SJCRH30 (cell line): ENCODE results near the gene SLC2A6. TPM values are rescaled to one million over a fixed set of nuclear protein-coding genes. Genes with fewer than 3 reads are reported as not detected.

Source experiments
- DNase-seq, 2 experiments: peaks; one replicate each; pipeline ENCODE4 v3.0.0-alpha.2; 2015 to 2020
- H3K27ac ChIP-seq: fragments of 250-450 bp; sonication (Bioruptor Pico); 2 replicates; pipeline ENCODE4 v1.5.1; 2020; ENCODE audit warnings: mild to moderate bottlenecking, moderate library complexity
- H3K27me3 ChIP-seq: fragments of 250-450 bp; sonication (Bioruptor Pico); 2 replicates; pipeline ENCODE4 v1.5.1; 2020; ENCODE audit warnings: mild to moderate bottlenecking, moderate library complexity
- H3K36me3 ChIP-seq: fragments of 250-450 bp; sonication (Bioruptor Pico); 2 replicates; pipeline ENCODE4 v1.5.1; 2020; ENCODE audit warnings: mild to moderate bottlenecking, moderate library complexity
- H3K4me1 ChIP-seq: fragments of 250-450 bp; sonication (Bioruptor Pico); 2 replicates; pipeline ENCODE4 v1.5.1; 2020; ENCODE audit warnings: mild to moderate bottlenecking, moderate library complexity
- H3K4me3 ChIP-seq: fragments of 250-450 bp; sonication (Bioruptor Pico); 2 replicates; pipeline ENCODE4 v1.5.1; 2020; ENCODE audit warnings: mild to moderate bottlenecking, moderate library complexity
- H3K9me3 ChIP-seq: fragments of 250-450 bp; sonication (Bioruptor Pico); replicated peaks from 2 replicates; pipeline ENCODE4 v1.5.1; 2020; ENCODE audit warnings: mild to moderate bottlenecking, moderate library complexity
- total RNA-seq: library from RNA; depleted of rRNA; stranded (reverse); fragments of >200 nt; shearing (Covaris generic); gene quantifications from 2 replicates; pipeline ENCODE4 v1.2.3, GENCODE V29; 2014

The SLC2A6 gene
- total RNA-seq, 1 experiment from 2014 or later = 23.4 TPM

GRCh38 chr9:133509179-133510083 lies 30.5 kb upstream of the SLC2A6 start:
- Histone ChIP-seq H3K27me3 (no peaks in the 10 kb centered on the region; the same call in 1 of the 2 replicates), H3K9me3 (no peaks in the 10 kb centered on the region), H3K36me3 (no peaks in the 10 kb centered on the region), H3K4me1 (peaks cover 16% of the 10 kb centered on the region), H3K4me3 (no peak overlapping the region; the same call in 1 of the 2 replicates), H3K27ac (no peak overlapping the region)
- peak; percentile 57 to 64 for DNase-seq

GRCh38 chr9:133508046-133508445 lies 29.1 kb upstream of the SLC2A6 start:
- Histone ChIP-seq H3K4me1 (peaks cover 16% of the 10 kb centered on the region), H3K36me3 (no peaks in the 10 kb centered on the region), H3K27me3 (no peaks in the 10 kb centered on the region; the same call in 1 of the 2 replicates), H3K9me3 (no peaks in the 10 kb centered on the region), H3K27ac (no peak overlapping the region), H3K4me3 (no peak overlapping the region)
- DNase-seq = no peak

GRCh38 chr9:133507246-133507965 lies 28.5 kb upstream of the SLC2A6 start:
- H3K9me3 ChIP-seq = peaks cover 4% of the 10 kb centered on the region; the same call in 1 of the 2 replicates
- no peaks in the 10 kb centered on the region; the same call in 1 of the 2 replicates for H3K27me3 ChIP-seq
- no peak overlapping the region for H3K27ac ChIP-seq
- peaks cover 16% of the 10 kb centered on the region for H3K4me1 ChIP-seq
- H3K36me3 ChIP-seq = no peaks in the 10 kb centered on the region
- no peak overlapping the region for H3K4me3 ChIP-seq
- DNase-seq = no peak

- H3K4me3 ChIP-seq = no peak overlapping the region
- peaks cover 9% of the 10 kb centered on the region; the same call in 1 of the 2 replicates for H3K9me3 ChIP-seq
- no peak overlapping the region for H3K27ac ChIP-seq
- H3K36me3 ChIP-seq = no peaks in the 10 kb centered on the region
- DNase-seq = no peak
- no peaks in the 10 kb centered on the region; the same call in 1 of the 2 replicates for H3K27me3 ChIP-seq
- H3K4me1 ChIP-seq = peaks cover 16% of the 10 kb centered on the region
Measured at GRCh38 chr9:133506653-133507038, 27.7 kb upstream of the SLC2A6 start.

GRCh38 chr9:133505901-133506652 lies 27.2 kb upstream of the SLC2A6 start:
- no peak for DNase-seq
- Histone ChIP-seq H3K27me3 (no peaks in the 10 kb centered on the region; the same call in 1 of the 2 replicates), H3K27ac (no peak overlapping the region)

GRCh38 chr9:133505186-133505830 lies 26.4 kb upstream of the SLC2A6 start:
- Histone ChIP-seq H3K4me3 (no peak overlapping the region), H3K27me3 (no peaks in the 10 kb centered on the region; the same call in 1 of the 2 replicates), H3K4me1 (peaks cover 15% of the 10 kb centered on the region), H3K9me3 (peaks cover 15% of the 10 kb centered on the region), H3K27ac (no peak overlapping the region), H3K36me3 (no peaks in the 10 kb centered on the region)
- DNase-seq = no peak

More at GRCh38 chr9:133505901-133506652, 27.2 kb upstream of the SLC2A6 start:
- Histone ChIP-seq H3K4me1 (peaks cover 16% of the 10 kb centered on the region), H3K9me3 (peaks cover 15% of the 10 kb centered on the region), H3K36me3 (no peaks in the 10 kb centered on the region), H3K4me3 (no peak overlapping the region)

GRCh38 chr9:133502112-133502511 lies 23.2 kb upstream of the SLC2A6 start:
- no peaks in the 10 kb centered on the region for H3K36me3 ChIP-seq

GRCh38 chr9:133499892-133500270 lies 21.0 kb upstream of the SLC2A6 start:
- Histone ChIP-seq H3K27me3 (no peaks in the 10 kb centered on the region; the same call in 1 of the 2 replicates), H3K4me1 (peaks cover 6% of the 10 kb centered on the region; the same call in 1 of the 2 replicates)

More at GRCh38 chr9:133502112-133502511, 23.2 kb upstream of the SLC2A6 start:
- Histone ChIP-seq H3K27me3 (no peaks in the 10 kb centered on the region; the same call in 1 of the 2 replicates), H3K27ac (no peak overlapping the region), H3K9me3 (peaks cover 15% of the 10 kb centered on the region), H3K4me3 (no peak overlapping the region), H3K4me1 (peaks cover 6% of the 10 kb centered on the region)
- DNase-seq = no peak

GRCh38 chr9:133499132-133499891 lies 20.4 kb upstream of the SLC2A6 start:
- H3K27me3 ChIP-seq = no peaks in the 10 kb centered on the region; the same call in 1 of the 2 replicates
- no peak overlapping the region for H3K4me3 ChIP-seq
- no peaks in the 10 kb centered on the region for H3K36me3 ChIP-seq
- H3K4me1 ChIP-seq = peaks cover 6% of the 10 kb centered on the region; the same call in 1 of the 2 replicates
- DNase-seq = no peak
- no peak overlapping the region for H3K27ac ChIP-seq
- peaks cover 15% of the 10 kb centered on the region for H3K9me3 ChIP-seq

More at GRCh38 chr9:133499892-133500270, 21.0 kb upstream of the SLC2A6 start:
- Histone ChIP-seq H3K36me3 (no peaks in the 10 kb centered on the region), H3K27ac (no peak overlapping the region), H3K4me3 (no peak overlapping the region), H3K9me3 (peaks cover 15% of the 10 kb centered on the region)
- DNase-seq = no peak

- Histone ChIP-seq H3K27me3 (no peaks in the 10 kb centered on the region; the same call in 1 of the 2 replicates), H3K36me3 (no peaks in the 10 kb centered on the region), H3K4me1 (peaks cover 19% of the 10 kb centered on the region), H3K9me3 (peaks cover 9% of the 10 kb centered on the region), H3K4me3 (no peak overlapping the region), H3K27ac (no peak overlapping the region)
- no peak for DNase-seq
Measured at GRCh38 chr9:133496861-133497842, 18.3 kb upstream of the SLC2A6 start.

- no peak overlapping the region for H3K27ac ChIP-seq
- peaks cover 30% of the 10 kb centered on the region for H3K4me1 ChIP-seq
- H3K9me3 ChIP-seq = no peaks in the 10 kb centered on the region
- no peaks in the 10 kb centered on the region; the same call in 1 of the 2 replicates for H3K27me3 ChIP-seq
- no peaks in the 10 kb centered on the region for H3K36me3 ChIP-seq
- DNase-seq = no peak
- H3K4me3 ChIP-seq = no peak overlapping the region
Measured at GRCh38 chr9:133495327-133496293, 16.7 kb upstream of the SLC2A6 start.
